AG04449 (cell line): ENCODE measurements around the gene NEK3.

Experiments
- CTCF ChIA-PET: fragments of 350-600 bp; formaldehyde crosslinking; extraction: SDS; loops from one replicate; lab custom pipeline; 2021; ENCODE audit warnings: antibody characterized with exemption; lab: Yijun Ruan, JAX
- POLR2A ChIA-PET: fragments of 400-600, 350-600 bp; formaldehyde crosslinking; extraction: SDS; loops from one replicate; lab custom pipeline; 2020; ENCODE audit warnings: antibody characterized with exemption, inconsistent platforms; lab: Yijun Ruan, JAX
- DNase-seq: peaks from one replicate; pipeline ENCODE4 v3.0.0-alpha.2; 2010; ENCODE audit warnings: low read depth, low spot score
- H3K4me3 ChIP-seq: 2 replicates; pipeline ENCODE4 v1.5.1; 2011; ENCODE audit warnings: low read depth, mild to moderate bottlenecking, control low read depth, low read length
- TF ChIP-seq, protein P1 (sequence below): IDR thresholded peaks from one replicate; pipeline ENCODE4 v1.5.1; 2011; ENCODE audit warnings: mild to moderate bottlenecking, moderate library complexity, low read length, control low read depth, inconsistent platforms; ENCODE audit not compliant: insufficient read depth; ENCODE audit errors: missing control alignments

The NEK3 gene

DNA sequence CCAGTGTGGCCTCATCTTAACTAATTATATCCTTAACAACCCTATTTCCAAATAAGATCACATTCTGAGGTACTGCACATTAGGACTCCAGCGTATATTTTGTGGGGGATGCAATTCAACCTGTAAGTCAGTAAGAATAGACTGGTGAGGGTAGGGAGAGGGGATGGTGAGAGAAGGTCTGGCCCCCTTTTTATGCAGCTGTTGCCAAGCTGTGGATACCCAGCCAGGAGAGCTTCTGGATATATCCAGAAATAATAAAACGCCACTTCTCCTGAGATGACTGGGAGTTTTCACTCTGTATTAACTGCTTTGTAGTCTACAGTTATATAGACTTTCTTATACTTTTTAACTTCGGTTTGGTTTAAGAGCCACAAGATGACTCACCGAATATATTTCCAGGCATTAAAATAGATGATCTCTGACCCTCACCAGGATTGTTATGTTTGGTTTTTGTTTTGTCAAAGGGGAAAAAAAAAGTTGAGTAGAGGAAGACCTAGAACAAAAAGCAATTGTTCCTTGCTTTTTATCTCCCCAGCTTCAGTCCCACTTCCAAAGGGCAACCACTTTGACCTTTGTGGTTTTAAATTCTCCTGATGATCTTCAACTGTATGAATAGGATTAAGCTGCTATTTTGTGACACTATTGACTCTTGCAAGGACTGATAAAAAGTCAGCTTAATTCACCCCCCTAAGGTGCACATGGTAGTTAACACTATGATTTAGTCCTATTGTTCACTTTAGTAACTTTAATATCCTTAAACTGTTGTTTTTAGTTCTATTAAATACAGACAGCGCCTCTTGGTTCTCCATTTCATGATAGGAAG, 3.1 kb upstream of the NEK3 start:
- TF ChIP-seq, protein P1, sequence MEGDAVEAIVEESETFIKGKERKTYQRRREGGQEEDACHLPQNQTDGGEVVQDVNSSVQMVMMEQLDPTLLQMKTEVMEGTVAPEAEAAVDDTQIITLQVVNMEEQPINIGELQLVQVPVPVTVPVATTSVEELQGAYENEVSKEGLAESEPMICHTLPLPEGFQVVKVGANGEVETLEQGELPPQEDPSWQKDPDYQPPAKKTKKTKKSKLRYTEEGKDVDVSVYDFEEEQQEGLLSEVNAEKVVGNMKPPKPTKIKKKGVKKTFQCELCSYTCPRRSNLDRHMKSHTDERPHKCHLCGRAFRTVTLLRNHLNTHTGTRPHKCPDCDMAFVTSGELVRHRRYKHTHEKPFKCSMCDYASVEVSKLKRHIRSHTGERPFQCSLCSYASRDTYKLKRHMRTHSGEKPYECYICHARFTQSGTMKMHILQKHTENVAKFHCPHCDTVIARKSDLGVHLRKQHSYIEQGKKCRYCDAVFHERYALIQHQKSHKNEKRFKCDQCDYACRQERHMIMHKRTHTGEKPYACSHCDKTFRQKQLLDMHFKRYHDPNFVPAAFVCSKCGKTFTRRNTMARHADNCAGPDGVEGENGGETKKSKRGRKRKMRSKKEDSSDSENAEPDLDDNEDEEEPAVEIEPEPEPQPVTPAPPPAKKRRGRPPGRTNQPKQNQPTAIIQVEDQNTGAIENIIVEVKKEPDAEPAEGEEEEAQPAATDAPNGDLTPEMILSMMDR: no peak

GRCh38 chr13:52161181-52161646, 1.8 kb upstream of the NEK3 start:
- no peak for DNase-seq
- CTCF ChIA-PET: interaction anchor here (1.3 to 1.9 kb wide), 3 partner anchors 32 to 346 kb away, joined by 3 to 7 read pairs (median 5); partner anchors contain the start of genes NEK5 and VPS36
- TF ChIP-seq, protein P1: no peak
- H3K4me3 ChIP-seq: no peak overlapping the region
- POLR2A ChIA-PET: no interaction called here

More for the DNA sequence above, 3.1 kb upstream of the NEK3 start:
- H3K4me3 ChIP-seq: no peak overlapping the region
- no peak for DNase-seq
- ChIA-PET CTCF (no interaction called here), POLR2A (interaction anchor here (1.3 kb wide), 1 partner anchor 31 kb away, joined by 3 read pairs; no protein-coding TSS in a partner anchor)

DNA sequence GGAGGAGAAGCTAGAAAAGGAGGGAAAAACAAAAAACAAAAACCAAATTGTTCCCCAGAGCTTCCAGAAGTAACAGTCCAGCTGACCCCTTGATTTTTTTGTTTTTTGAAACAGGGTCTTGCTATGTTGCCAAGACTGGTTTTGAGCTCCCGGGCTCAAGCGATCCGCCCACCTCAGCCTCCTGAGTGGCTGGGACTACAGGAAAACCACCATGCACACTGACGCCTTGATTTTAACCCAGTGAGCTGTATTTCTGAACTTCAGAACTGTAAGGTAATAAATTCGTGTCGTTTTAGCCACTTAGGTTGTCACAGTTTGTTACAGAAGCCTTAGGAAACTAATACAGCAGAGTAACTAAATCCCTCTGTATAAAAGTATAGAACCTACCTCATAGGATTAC, 1.1 kb upstream of the NEK3 start:
- TF ChIP-seq, protein P1: no peak
- POLR2A ChIA-PET: interaction anchor here (0.6 kb wide), 1 partner anchor 33 kb away, joined by 3 read pairs; no protein-coding TSS in a partner anchor
- CTCF ChIA-PET: interaction anchor here (0.7 to 1.9 kb wide), 7 partner anchors 9 to 345 kb away, joined by 3 to 7 read pairs (median 3); partner anchors contain the start of genes NEK5 and VPS36
- H3K4me3 ChIP-seq: no peak overlapping the region
- no peak for DNase-seq

DNA sequence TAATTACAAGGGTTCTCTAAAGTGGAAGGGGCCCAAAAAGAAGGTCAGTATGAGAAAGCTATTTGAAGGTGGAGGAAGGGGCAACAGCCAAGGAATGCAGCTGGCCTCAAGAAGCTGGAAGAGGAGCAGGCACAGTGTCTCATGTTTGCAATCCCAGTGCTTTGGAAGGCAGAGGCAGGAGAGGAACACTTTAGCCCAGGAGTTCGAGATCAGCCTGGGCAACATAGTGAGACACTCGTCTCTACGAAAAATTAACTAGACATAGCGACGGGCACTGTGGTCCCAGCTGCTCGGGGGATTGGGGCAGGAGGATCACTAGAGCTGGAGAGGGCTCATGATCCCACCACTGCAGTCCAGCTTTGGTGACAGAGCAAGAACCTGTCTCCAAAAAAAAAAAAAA, 656 bp upstream of the NEK3 start:
- CTCF ChIA-PET: interaction anchor here (0.8 to 1.9 kb wide), 7 partner anchors 10 to 345 kb away, joined by 3 to 7 read pairs (median 3); partner anchors contain the start of genes NEK5 and VPS36
- POLR2A ChIA-PET: interaction anchor here (0.6 kb wide), 1 partner anchor 34 kb away, joined by 3 read pairs; no protein-coding TSS in a partner anchor
- H3K4me3 ChIP-seq: no peak overlapping the region
- DNase-seq: no peak
- TF ChIP-seq, protein P1: no peak

DNA sequence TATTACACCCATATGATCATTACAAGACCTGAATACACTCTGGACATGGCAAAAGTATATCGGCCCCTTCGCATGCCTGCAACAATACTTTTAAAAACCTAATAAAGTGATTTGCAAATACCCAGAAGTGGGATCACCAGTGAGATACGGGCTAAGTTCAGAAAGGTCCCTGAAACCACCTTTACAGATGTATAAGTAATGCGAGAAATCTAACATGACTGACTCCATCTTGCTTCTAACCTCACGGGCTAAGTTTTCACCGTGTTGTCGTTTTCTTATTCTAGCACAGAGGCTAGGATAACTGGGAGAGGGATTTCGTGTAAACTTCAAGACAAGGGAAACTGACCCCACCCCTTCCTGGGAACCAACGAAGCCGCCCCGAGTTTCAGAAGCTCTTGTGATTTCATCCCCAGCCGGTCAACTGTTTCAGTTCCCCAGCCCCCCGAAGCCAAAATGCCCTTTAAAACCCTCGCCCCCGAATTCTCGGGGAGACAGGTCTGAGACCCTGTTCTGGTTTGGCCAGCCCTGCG, 703 bp downstream of the NEK3 start:
- DNase-seq: no peak
- ChIA-PET POLR2A (interaction anchor here (0.6 kb wide), 1 partner anchor 15 kb away, joined by 3 read pairs; no protein-coding TSS in a partner anchor), CTCF (no interaction called here)

More for the DNA sequence above, 703 bp downstream of the NEK3 start:
- TF ChIP-seq, protein P1: no peak
- peak overlapping the region; percentile 70 for H3K4me3 ChIP-seq
